ENCODE results near the gene TSEN2. TPM values are rescaled to one million over a fixed set of nuclear protein-coding genes. Genes with fewer than 3 reads are reported as not detected.
"Not testable (repeated sequence)": the region's sequence is repeated elsewhere in the genome, so short reads cannot be mapped to it uniquely, and the experiment has no call there.

TSEN2 gene
- total RNA-seq, 2 experiments from 2014 or later = 33.2 to 41.4 TPM

GRCh38 chr3:12477256-12477655, 7.0 kb upstream of the TSEN2 start:
- H3K9me2 ChIP-seq (ENCODE audit: insufficient read depth, low read length) = no peaks in the 10 kb centered on the region
- no peak overlapping the region for H3K4me3 ChIP-seq (ENCODE audit: low read depth, low read length, poor library complexity, severe bottlenecking)
- TF ChIP-seq CTCF (conservative IDR thresholded peaks at IDR 0.05; ENCODE audit: low read length) (no peak), EZH2phosphoT487 (IDR thresholded peaks at IDR 0.05; ENCODE audit: borderline replicate concordance, low read depth, low read length) (no peak)
- H3K4me2 ChIP-seq (ENCODE audit: low read length) = no peak overlapping the region
- H3K4me1 ChIP-seq (ENCODE audit: insufficient read depth, low read length, poor library complexity, severe bottlenecking) = no peaks in the 10 kb centered on the region
- no peaks in the 10 kb centered on the region for H3K9me3 ChIP-seq (ENCODE audit: low read length)
- no TSS peak for BruUV-seq (replicated peaks)
- CTCF ChIA-PET (ENCODE audit: unreplicated experiment) = no interaction called here
- DNase-seq (ENCODE audit: low spot score) = no peak
- no peaks in the 10 kb centered on the region for H3K79me2 ChIP-seq (ENCODE audit: insufficient read depth, low read depth, low read length)
- H3K36me3 ChIP-seq (ENCODE audit: insufficient read depth, low read length) = no peaks in the 10 kb centered on the region
- intact Hi-C loops (cut with micrococcal nuclease; ENCODE audit: unreplicated experiment) = loop anchor here (5.0 kb wide), 1 partner anchor 285 kb away; no protein-coding TSS in a partner anchor
- H4K20me1 ChIP-seq (ENCODE audit: insufficient read depth, low read length) = no peaks in the 10 kb centered on the region
- no peak overlapping the region for H2AFZ ChIP-seq (ENCODE audit: low read length)
- POLR2A ChIA-PET = no interaction called here
- H3K27ac ChIP-seq (ENCODE audit: low read depth, low read length, poor library complexity, severe bottlenecking) = no peak overlapping the region

- H3K9me3 ChIP-seq (ENCODE audit: low read length) = no peaks in the 10 kb centered on the region
- no peaks in the 10 kb centered on the region for H3K9me2 ChIP-seq (ENCODE audit: insufficient read depth, low read length)
- DNase-seq (ENCODE audit: low spot score) = no peak
- no peak for TF ChIP-seq CTCF (conservative IDR thresholded peaks at IDR 0.05; ENCODE audit: low read length)
- no peak for TF ChIP-seq EZH2phosphoT487 (IDR thresholded peaks at IDR 0.05; ENCODE audit: borderline replicate concordance, low read depth, low read length)
- intact Hi-C loops (cut with micrococcal nuclease; ENCODE audit: unreplicated experiment) = loop anchor here (5.0 kb wide), 1 partner anchor 286 kb away; no protein-coding TSS in a partner anchor
- H4K20me1 ChIP-seq (ENCODE audit: insufficient read depth, low read length) = no peaks in the 10 kb centered on the region
- no peak overlapping the region for H3K4me2 ChIP-seq (ENCODE audit: low read length)
- no peaks in the 10 kb centered on the region for H3K36me3 ChIP-seq (ENCODE audit: insufficient read depth, low read length)
- peaks cover 8% of the 10 kb centered on the region for H3K4me1 ChIP-seq (ENCODE audit: insufficient read depth, low read length, poor library complexity, severe bottlenecking)
- no peaks in the 10 kb centered on the region for H3K79me2 ChIP-seq (ENCODE audit: insufficient read depth, low read depth, low read length)
- POLR2A ChIA-PET = interaction anchor here (0.6 kb wide), 1 partner anchor 165 kb away, joined by 3 read pairs; no protein-coding TSS in a partner anchor
- no peak overlapping the region for H3K4me3 ChIP-seq (ENCODE audit: low read depth, low read length, poor library complexity, severe bottlenecking)
- CTCF ChIA-PET (ENCODE audit: unreplicated experiment) = no interaction called here
- BruUV-seq (replicated peaks) = no TSS peak
- no peak overlapping the region for H2AFZ ChIP-seq (ENCODE audit: low read length)
- H3K27ac ChIP-seq (ENCODE audit: low read depth, low read length, poor library complexity, severe bottlenecking) = no peak overlapping the region
Observed at GRCh38 chr3:12478326-12478725, 6.0 kb upstream of the TSEN2 start.

GRCh38 chr3:12479198-12479597, 5.1 kb upstream of the TSEN2 start:
- BruUV-seq (replicated peaks); H3K27ac ChIP-seq (ENCODE audit: low read depth, low read length, poor library complexity, severe bottlenecking); H3K9me2 ChIP-seq (ENCODE audit: insufficient read depth, low read length); H4K20me1 ChIP-seq (ENCODE audit: insufficient read depth, low read length); H2AFZ ChIP-seq (ENCODE audit: low read length); H3K4me2 ChIP-seq (ENCODE audit: low read length); H3K36me3 ChIP-seq (ENCODE audit: insufficient read depth, low read length); H3K79me2 ChIP-seq (ENCODE audit: insufficient read depth, low read depth, low read length); DNase-seq (ENCODE audit: low spot score); H3K4me3 ChIP-seq (ENCODE audit: low read depth, low read length, poor library complexity, severe bottlenecking); H3K9me3 ChIP-seq (ENCODE audit: low read length): not testable (repeated sequence)
- peaks cover 15% of the 10 kb centered on the region for H3K4me1 ChIP-seq (ENCODE audit: insufficient read depth, low read length, poor library complexity, severe bottlenecking)
- intact Hi-C loops (cut with micrococcal nuclease; ENCODE audit: unreplicated experiment) = loop anchor here (5.0 kb wide), 1 partner anchor 287 kb away; no protein-coding TSS in a partner anchor
- POLR2A ChIA-PET = interaction anchor here (0.6 kb wide), 1 partner anchor 18 kb away, joined by 3 read pairs; no protein-coding TSS in a partner anchor
- CTCF ChIA-PET (ENCODE audit: unreplicated experiment) = interaction anchor here (1.2 kb wide), 1 partner anchor 344 kb away, joined by 10 read pairs; no protein-coding TSS in a partner anchor
